Measurements from ENCODE around the gene HEBP1.

HEBP1 gene

GRCh38 chr12:13023811-13024530, 23.9 kb upstream of the HEBP1 start:
- no peak for DNase-seq

GRCh38 chr12:13022851-13023271, 22.8 kb upstream of the HEBP1 start:
- peak; percentile 56 for DNase-seq

GRCh38 chr12:13011098-13011497, 11.0 kb upstream of the HEBP1 start:
- DNase-seq = no peak

GRCh38 chr12:13008741-13009380, 8.8 kb upstream of the HEBP1 start:
- peak; percentile 42 for DNase-seq

DNA sequence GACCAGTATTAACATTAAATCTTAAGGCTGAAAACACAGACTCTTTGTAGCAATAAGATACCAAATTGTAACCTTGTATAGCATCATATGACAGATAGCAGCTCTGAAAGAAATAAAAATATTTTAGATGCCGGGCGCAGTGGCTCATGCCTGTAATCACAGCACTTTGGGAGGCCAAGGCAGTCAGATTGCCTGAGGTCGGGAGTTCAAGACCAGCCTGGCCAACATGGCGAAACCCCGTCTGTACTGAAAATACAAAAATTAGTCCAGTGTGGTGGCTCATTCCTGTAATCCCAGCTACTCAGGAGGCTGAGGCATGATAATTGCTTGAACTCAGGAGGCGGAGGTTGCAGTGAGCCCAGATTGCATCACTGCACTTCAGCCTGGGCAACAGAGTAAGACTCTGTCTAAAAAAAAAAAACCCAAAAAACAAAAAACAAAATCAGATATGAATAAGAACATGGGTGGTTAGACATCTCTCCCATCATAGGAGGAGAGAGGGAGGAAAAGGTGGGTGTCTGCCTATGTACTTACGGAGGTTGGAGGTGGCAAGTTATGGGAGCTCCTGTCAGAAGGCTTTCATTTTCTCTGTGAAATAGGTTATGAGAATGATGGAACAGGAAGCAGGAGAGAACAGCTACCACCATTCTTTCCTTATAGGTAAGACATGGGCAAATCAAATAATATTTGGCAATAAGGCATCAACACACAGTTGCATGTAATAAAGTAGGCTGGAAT, 7.6 kb upstream of the HEBP1 start:
- no peak for DNase-seq

GRCh38 chr12:13005649-13006048, 5.6 kb upstream of the HEBP1 start:
- no peak for DNase-seq

- DNase-seq = no peak
These were observed 4.9 kb upstream of the HEBP1 start for GRCh38 chr12:13004986-13005385.

GRCh38 chr12:13004361-13004760, 4.3 kb upstream of the HEBP1 start:
- DNase-seq = peak; percentile 44

GRCh38 chr12:13002301-13003097, 2.4 kb upstream of the HEBP1 start:
- no peak for DNase-seq

- no peak for DNase-seq
These were observed 1.6 kb upstream of the HEBP1 start for GRCh38 chr12:13001775-13002040.

- peak; percentile 52 for DNase-seq
These were observed 1.1 kb upstream of the HEBP1 start for GRCh38 chr12:13000925-13001774.

DNA sequence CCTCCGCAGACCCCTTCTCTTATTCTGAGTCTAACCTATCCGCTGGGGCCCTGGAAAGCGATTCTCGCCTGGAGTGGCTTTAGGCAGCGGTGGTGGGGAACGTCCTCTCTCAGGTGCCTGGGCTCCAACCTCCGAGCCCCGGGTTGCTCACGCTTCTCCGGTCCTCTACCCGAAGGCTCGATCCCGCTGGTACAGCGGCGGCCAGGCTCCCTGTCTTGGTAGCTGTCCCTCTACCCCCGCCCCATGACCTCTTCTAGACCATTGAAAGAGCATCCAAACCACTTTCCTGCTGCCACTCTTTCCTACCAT, 505 bp upstream of the HEBP1 start:
- no peak for DNase-seq

GRCh38 chr12:12999271-12999958, 650 bp downstream of the HEBP1 start:
- DNase-seq = peak; percentile 38

GRCh38 chr12:12998248-12998647, 1.8 kb downstream of the HEBP1 start:
- DNase-seq = no peak

DNA sequence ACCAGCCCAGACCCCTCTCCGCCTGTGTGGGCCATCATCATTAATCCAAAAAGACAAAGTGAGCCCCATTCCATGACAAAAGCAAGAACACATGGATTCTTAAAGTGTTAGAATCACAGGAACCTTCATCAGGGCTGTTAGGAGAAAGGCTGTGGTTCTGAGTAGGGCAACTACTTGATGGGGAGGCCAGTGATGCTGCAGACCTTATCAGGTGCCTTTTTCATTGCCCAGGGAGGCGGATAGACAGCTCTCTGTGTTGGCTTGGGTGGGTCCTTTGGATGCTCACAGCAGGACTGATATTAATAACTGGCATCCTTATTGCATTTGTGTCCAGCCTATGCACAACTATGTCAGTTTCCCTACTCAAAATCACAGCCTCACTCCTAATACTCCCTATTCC, 2.3 kb downstream of the HEBP1 start:
- no peak for DNase-seq

GRCh38 chr12:12997156-12997555, 2.9 kb downstream of the HEBP1 start:
- no peak for DNase-seq

GRCh38 chr12:12996209-12996608, 3.9 kb downstream of the HEBP1 start:
- DNase-seq = no peak

- DNase-seq = no peak
These were observed 5.0 kb downstream of the HEBP1 start for GRCh38 chr12:12995088-12995487.

DNA sequence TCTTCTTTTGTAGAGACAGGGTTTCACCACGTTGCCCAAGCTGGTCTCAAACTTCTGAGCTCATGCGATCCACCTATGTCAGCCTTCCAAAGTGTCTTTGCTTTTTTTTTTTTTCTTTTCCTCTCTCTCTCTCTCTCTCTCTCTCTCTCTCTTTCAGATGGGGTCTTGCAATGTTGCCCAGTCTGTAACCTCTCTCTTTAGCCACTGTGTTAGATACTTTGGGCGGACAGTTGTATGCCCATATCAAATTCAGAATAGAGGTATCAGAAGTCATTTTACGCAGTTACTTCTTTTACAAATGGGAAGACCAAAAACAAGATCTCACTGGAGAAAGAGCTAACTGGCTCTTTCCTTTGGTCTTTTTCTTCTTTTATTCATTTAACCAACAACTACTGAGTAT, 6.7 kb downstream of the HEBP1 start:
- no peak for DNase-seq

- DNase-seq = peak; percentile 88
These were observed 7.5 kb downstream of the HEBP1 start for GRCh38 chr12:12992418-12993130.
